ENCODE data around the gene SMYD3.

The SMYD3 gene

GRCh38 chr1:246162560-246162959 lies 344.5 kb downstream of the SMYD3 start:
- TF ChIP-seq REST (IDR thresholded peaks at IDR 0.05; ENCODE audit: insufficient read depth in 1 of 2, low read depth in 2 of 2, low read length in 2 of 2) (no peak), FOXP2 (optimal IDR thresholded peaks at IDR 0.05; ENCODE audit: borderline replicate concordance, extremely low read depth, extremely low read length, insufficient read depth) (no peak), POLR2AphosphoS5 (IDR thresholded peaks at IDR 0.05; ENCODE audit: low read depth, low read length) (no peak), TAF1 (IDR thresholded peaks at IDR 0.05; ENCODE audit: borderline replicate concordance, insufficient read depth, low read length) (no peak), SIN3A (IDR thresholded peaks at IDR 0.05; ENCODE audit: borderline replicate concordance, insufficient read depth, low read length) (no peak)

DNA sequence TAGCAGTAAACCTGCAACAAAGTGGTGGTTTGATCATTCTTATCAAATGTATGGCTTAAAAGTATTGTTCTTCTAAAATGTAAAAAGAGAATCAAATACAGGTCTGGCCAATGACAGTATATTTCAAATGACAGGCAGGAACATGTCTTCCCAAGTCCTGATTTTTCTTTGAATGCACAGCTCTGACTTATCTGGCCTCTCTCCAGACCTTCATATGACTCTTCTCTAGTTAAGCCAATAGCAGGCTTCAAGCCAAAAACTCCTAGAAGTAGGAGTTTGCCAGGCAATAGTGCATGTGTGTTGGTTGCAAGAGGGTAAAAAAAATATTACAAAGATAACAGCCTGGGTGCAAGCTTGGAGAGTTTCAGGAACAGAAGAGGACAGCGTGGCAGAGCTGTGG lies 345.5 kb downstream of the SMYD3 start:
- no peak for TF ChIP-seq POLR2AphosphoS5 (IDR thresholded peaks at IDR 0.05; ENCODE audit: low read depth, low read length)

DNA sequence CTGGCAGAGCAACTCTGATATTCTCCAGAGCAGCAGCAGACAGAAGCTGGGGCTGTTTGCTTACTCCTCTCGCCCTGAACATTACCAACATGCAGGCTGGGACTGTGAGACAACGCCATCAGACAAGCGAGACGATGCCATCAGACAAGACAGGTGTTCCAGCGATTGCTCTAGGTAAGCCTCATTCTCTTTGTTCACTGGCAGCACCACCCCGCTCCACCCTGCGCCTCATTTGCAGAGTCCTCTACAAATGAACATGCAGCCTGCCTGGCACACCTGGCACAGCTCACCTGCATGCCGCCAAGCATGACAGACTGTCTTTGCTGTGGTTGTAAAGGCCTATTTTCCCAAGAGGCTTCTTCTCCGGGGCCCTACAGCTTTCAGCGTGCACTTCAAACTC lies 346.2 kb downstream of the SMYD3 start:
- TF ChIP-seq FOXP2 (optimal IDR thresholded peaks at IDR 0.05; ENCODE audit: borderline replicate concordance, extremely low read depth, extremely low read length, insufficient read depth) (no peak), SIN3A (IDR thresholded peaks at IDR 0.05; ENCODE audit: borderline replicate concordance, insufficient read depth, low read length) (no peak), POLR2AphosphoS5 (IDR thresholded peaks at IDR 0.05; ENCODE audit: low read depth, low read length) (no peak), TAF1 (IDR thresholded peaks at IDR 0.05; ENCODE audit: borderline replicate concordance, insufficient read depth, low read length) (no peak), REST (IDR thresholded peaks at IDR 0.05; ENCODE audit: insufficient read depth in 1 of 2, low read depth in 2 of 2, low read length in 2 of 2) (no peak)

GRCh38 chr1:246160374-246160773 lies 346.7 kb downstream of the SMYD3 start:
- TF ChIP-seq POLR2AphosphoS5 (IDR thresholded peaks at IDR 0.05; ENCODE audit: low read depth, low read length) = no peak

DNA sequence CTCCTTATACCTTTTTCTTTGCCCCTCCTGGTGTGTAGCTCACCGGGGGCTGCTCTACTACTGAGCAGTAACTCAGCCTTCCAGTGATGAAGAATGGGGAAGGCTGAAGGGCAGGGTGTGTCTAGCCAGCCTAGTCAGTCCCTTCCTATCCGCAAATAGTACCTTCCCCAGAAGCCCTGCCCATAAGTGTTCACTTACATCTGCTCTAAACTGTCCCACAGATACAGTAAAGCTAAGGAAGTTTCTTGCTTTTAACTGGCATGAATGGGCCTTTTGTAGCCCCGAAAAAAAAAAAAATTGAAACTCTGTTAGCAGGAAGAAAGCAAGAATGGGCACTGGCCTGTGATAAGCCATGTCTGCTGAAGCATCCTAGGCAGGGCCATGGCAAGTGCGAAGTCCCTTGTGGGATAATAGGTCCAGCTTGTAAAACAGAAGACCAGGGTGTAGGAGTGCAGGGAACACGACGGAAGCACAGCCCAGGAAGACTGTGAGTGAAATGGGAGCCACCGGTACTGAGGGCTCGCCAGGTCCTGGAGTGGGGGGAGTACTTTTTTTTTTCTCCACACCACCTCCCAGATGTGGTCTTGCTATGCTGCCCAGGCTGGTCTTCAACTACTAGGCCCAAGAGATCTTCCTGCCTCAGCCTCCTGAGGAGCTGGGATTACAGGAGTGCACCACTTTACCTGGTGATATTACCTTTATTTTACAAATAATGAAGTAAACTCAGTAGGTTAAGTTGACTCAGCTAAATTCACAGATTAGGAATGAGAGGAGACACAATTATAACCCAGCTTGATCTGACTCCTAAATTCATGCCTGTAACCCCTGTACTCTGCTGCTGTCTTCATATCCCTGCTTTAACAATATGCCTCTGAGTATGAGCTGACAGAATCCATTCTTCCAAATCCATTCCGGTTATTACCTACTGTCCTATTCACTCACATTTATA lies 347.5 kb downstream of the SMYD3 start:
- TF ChIP-seq SIN3A (IDR thresholded peaks at IDR 0.05; ENCODE audit: borderline replicate concordance, insufficient read depth, low read length) (no peak), FOXP2 (optimal IDR thresholded peaks at IDR 0.05; ENCODE audit: borderline replicate concordance, extremely low read depth, extremely low read length, insufficient read depth) (no peak), REST (IDR thresholded peaks at IDR 0.05; ENCODE audit: insufficient read depth in 1 of 2, low read depth in 2 of 2, low read length in 2 of 2) (no peak), POLR2AphosphoS5 (IDR thresholded peaks at IDR 0.05; ENCODE audit: low read depth, low read length) (no peak), TAF1 (IDR thresholded peaks at IDR 0.05; ENCODE audit: borderline replicate concordance, insufficient read depth, low read length) (no peak)

DNA sequence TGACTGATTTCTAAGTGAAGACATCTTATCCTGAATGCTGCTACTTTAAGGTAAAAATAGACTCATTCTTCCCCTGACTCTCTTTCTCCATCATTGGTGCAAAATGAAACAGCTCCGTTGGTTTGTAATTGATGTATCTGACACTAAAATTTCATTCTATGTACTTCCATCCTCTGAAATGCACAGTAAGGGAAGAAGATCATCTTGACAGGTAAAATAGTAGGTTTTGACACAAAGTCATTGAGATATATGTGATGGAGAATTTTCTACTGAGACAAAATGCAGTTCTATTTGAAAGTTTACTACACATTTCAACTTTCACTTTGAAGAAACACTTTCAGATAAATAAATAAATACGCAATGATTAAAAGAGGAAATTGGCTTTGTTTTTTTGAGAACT lies 348.9 kb downstream of the SMYD3 start:
- TF ChIP-seq POLR2AphosphoS5 (IDR thresholded peaks at IDR 0.05; ENCODE audit: low read depth, low read length) (no peak), FOXP2 (optimal IDR thresholded peaks at IDR 0.05; ENCODE audit: borderline replicate concordance, extremely low read depth, extremely low read length, insufficient read depth) (no peak), TAF1 (IDR thresholded peaks at IDR 0.05; ENCODE audit: borderline replicate concordance, insufficient read depth, low read length) (no peak), SIN3A (IDR thresholded peaks at IDR 0.05; ENCODE audit: borderline replicate concordance, insufficient read depth, low read length) (no peak), REST (IDR thresholded peaks at IDR 0.05; ENCODE audit: insufficient read depth in 1 of 2, low read depth in 2 of 2, low read length in 2 of 2) (no peak)
